ENCODE data around the gene CDC20. TPM values are rescaled to one million over a fixed set of nuclear protein-coding genes. Genes with fewer than 3 reads are reported as not detected.

CDC20 gene
- total RNA-seq, 4 donors from 2014 or later, result 0.42 to 0.69 (median 0.54) TPM; not detected in 1

DNA sequence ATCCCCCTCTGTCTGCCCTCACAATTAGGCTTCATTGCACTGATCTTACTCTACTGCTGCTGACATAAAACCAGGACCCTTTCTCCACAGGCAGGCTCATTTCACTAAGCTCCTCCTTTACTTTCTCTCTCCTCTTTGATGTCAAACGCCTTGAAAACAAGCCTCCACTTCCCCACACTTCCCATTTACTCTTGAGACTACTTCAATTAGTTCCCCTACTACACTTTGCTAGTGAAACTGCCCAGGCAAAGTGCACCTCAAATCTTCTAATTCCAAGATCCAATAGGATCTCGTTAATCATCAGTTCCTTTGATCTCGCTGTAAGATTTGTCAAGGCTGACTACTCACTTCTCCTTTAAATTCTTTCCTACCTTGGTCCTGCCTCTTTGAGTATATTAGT, 5.9 kb upstream of the CDC20 start:
- H3K9me3 ChIP-seq, result no peaks in the 10 kb centered on the region
- WGBS, 2 donors (ENCODE audit: low coverage in 1 of 2), result 57 to 68% methylated on average over 3 of the region's 3 CpGs
- no peak overlapping the region for H3K27ac ChIP-seq
- H3K4me1 ChIP-seq, result peaks cover 0 to 34% (median 0%) of the 10 kb centered on the region in 3 donors
- H3K4me3 ChIP-seq, result no peak overlapping the region
- TF ChIP-seq POLR2AphosphoS5 (IDR thresholded peaks at IDR 0.05), result no peak
- H3K27me3 ChIP-seq, result no peaks in the 10 kb centered on the region
- no peaks in the 10 kb centered on the region for H3K36me3 ChIP-seq
- ATAC-seq, result no peak

DNA sequence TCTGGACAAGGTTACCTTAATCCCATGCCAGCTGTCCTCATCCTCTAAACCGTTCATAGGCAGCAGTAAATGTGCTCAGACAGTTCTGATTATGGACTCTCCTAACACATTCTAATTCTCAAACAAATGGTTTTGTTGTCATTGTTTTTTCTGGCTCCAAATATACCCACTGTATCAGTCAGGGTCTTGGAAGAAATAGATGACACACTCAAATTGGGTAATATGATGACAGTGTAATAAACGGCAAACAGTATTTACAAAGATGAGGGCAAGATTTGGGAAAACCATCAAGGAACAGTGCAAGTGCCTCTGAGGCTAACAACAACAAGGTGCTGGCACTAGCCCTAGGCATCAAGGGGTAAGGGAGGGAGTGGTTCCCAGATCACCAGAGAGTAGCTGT, 4.3 kb upstream of the CDC20 start:
- Histone ChIP-seq H3K4me1 (peaks cover 0 to 31% (median 5%) of the 10 kb centered on the region in 3 donors), H3K27ac (no peak overlapping the region), H3K36me3 (no peaks in the 10 kb centered on the region), H3K9me3 (no peaks in the 10 kb centered on the region), H3K4me3 (no peak overlapping the region), H3K27me3 (no peaks in the 10 kb centered on the region)
- no peak for ATAC-seq
- WGBS, 2 donors (ENCODE audit: low coverage in 1 of 2), result 45 to 76% methylated on average over 1 to 2 of the region's 2 CpGs
- TF ChIP-seq, protein P1, sequence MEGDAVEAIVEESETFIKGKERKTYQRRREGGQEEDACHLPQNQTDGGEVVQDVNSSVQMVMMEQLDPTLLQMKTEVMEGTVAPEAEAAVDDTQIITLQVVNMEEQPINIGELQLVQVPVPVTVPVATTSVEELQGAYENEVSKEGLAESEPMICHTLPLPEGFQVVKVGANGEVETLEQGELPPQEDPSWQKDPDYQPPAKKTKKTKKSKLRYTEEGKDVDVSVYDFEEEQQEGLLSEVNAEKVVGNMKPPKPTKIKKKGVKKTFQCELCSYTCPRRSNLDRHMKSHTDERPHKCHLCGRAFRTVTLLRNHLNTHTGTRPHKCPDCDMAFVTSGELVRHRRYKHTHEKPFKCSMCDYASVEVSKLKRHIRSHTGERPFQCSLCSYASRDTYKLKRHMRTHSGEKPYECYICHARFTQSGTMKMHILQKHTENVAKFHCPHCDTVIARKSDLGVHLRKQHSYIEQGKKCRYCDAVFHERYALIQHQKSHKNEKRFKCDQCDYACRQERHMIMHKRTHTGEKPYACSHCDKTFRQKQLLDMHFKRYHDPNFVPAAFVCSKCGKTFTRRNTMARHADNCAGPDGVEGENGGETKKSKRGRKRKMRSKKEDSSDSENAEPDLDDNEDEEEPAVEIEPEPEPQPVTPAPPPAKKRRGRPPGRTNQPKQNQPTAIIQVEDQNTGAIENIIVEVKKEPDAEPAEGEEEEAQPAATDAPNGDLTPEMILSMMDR (IDR thresholded peaks at IDR 0.05), result no peak
- TF ChIP-seq EP300 (IDR thresholded peaks at IDR 0.05) (no peak), POLR2A (IDR thresholded peaks at IDR 0.05) (no peak), POLR2AphosphoS5 (IDR thresholded peaks at IDR 0.05) (no peak)

DNA sequence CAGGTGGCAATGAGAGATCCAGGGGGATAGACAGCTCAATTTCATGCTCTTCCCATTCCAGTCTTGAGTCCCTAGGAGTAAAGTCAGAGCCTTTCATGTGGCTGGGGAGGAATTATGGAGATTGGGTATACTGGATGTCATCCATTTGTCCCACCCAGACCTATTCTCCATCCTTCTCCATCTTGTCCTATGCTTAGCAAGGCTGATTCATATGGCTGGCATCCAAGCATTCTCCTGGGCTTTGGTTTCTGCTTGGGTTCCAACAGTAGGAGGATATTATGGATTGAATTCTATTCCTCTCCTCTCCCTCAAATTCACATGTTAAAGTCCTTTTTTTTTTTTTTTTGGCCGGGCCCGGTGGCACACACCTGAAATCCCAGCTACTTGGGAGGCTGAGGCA, 3.8 kb upstream of the CDC20 start:
- 92% methylated on average over 2 of the region's 2 CpGs; no CpG with 5 or more reads in 1 of the 2 donors for WGBS, 2 donors (ENCODE audit: low coverage in 1 of 2)

DNA sequence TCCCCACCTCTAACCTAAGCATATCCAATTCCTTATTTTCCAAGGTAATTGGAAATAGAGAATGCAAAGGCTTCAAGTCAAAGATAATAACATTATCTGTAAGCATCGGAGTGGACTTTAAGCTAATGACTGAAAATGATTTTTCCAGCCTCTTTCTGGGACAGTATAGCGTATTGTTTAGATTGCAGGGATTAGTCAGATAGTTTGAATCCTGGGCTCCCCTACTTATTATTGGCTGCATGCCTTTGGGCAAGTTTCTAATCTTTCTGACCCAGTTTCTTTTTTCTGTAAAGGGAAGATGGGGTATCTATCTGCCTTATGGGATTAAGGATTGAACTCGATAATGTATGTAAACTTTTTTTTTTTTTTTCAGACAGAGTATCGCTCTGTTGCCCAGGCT, 1.5 kb upstream of the CDC20 start:
- WGBS, 2 donors (ENCODE audit: low coverage in 1 of 2), result 79 to 90% methylated on average over 3 to 4 of the region's 4 CpGs
- ATAC-seq, result no peak
- H3K9me3 ChIP-seq, result no peaks in the 10 kb centered on the region
- peak overlapping the region in 2 of 4 donors; percentile 92 to 94 for H3K27ac ChIP-seq
- peaks cover 0 to 24% (median 5%) of the 10 kb centered on the region in 3 donors for H3K4me1 ChIP-seq
- H3K4me3 ChIP-seq, result no peak overlapping the region
- peaks cover 0 to 19% of the 10 kb centered on the region in 2 donors for H3K36me3 ChIP-seq
- no peaks in the 10 kb centered on the region for H3K27me3 ChIP-seq
- TF ChIP-seq, protein P1 (IDR thresholded peaks at IDR 0.05), result no peak
- TF ChIP-seq POLR2AphosphoS5 (IDR thresholded peaks at IDR 0.05) (no peak), POLR2A (IDR thresholded peaks at IDR 0.05) (no peak), EP300 (IDR thresholded peaks at IDR 0.05) (no peak)

More for the DNA sequence above, 3.8 kb upstream of the CDC20 start:
- no peaks in the 10 kb centered on the region for H3K9me3 ChIP-seq
- no peaks in the 10 kb centered on the region for H3K36me3 ChIP-seq
- ATAC-seq, result no peak
- no peak overlapping the region for H3K27ac ChIP-seq
- H3K27me3 ChIP-seq, result no peaks in the 10 kb centered on the region
- H3K4me3 ChIP-seq, result no peak overlapping the region
- peaks cover 0 to 29% (median 5%) of the 10 kb centered on the region in 3 donors for H3K4me1 ChIP-seq
- TF ChIP-seq POLR2A (IDR thresholded peaks at IDR 0.05), result no peak
- TF ChIP-seq POLR2AphosphoS5 (IDR thresholded peaks at IDR 0.05), result no peak
- no peak for TF ChIP-seq EP300 (IDR thresholded peaks at IDR 0.05)
- TF ChIP-seq, protein P1 (IDR thresholded peaks at IDR 0.05), result no peak

DNA sequence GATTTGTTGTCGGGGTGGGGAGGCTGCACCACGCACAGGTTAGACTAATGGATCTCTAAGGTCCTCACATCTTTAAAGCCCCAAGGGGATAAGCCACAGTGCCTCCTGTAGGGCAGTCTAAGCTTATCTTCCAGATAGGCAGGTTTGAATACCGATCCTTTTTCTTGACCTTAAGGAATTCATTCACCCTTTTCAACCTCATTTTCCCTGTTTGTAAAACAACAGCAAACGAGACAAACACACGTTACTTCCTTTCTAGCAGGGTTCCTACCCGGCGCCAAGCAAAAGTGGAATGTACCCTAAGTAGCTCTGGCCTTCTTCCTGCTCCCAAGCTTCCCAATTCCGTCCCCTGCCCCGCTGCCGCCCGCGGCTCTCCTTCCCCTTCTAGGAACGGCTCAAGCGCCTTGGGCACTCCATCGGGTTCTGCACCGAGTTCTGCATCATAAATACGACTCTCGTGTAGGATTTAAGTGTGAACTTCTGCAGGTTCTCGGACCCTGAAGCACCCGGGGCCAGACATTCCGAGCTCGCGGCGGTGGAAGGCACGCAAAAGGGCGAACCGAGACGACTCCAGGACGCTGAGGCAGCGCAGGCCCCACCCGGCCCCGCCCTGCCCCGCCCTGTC, 548 bp upstream of the CDC20 start:
- H3K36me3 ChIP-seq, result peaks cover 0 to 29% of the 10 kb centered on the region in 2 donors
- TF ChIP-seq EP300 (IDR thresholded peaks at IDR 0.05), result no peak
- TF ChIP-seq, protein P1 (IDR thresholded peaks at IDR 0.05), result peak in 3 of 4 experiments; percentile 29 to 37 (median 35)
- TF ChIP-seq POLR2AphosphoS5 (IDR thresholded peaks at IDR 0.05), result peak; percentile 18
- TF ChIP-seq POLR2A (IDR thresholded peaks at IDR 0.05), result peak; percentile 24 to 57
- WGBS, 2 donors (ENCODE audit: low coverage in 1 of 2), result 0 to 7% methylated on average over 3 to 5 of the region's 33 CpGs
- peak overlapping the region; percentile 70 to 77 for H3K4me3 ChIP-seq
- H3K4me1 ChIP-seq, result peaks cover 0 to 24% (median 5%) of the 10 kb centered on the region in 3 donors
- peak overlapping the region; percentile 87 to 95 (median 93) for H3K27ac ChIP-seq
- no peaks in the 10 kb centered on the region for H3K27me3 ChIP-seq
- peak; percentile 29 for ATAC-seq
- H3K9me3 ChIP-seq, result no peaks in the 10 kb centered on the region

Data from gastroesophageal sphincter (tissue), 4 donors.